Hepatocyte (in vitro differentiated cells): Measurements from ENCODE around the gene CBLB. TPM values are rescaled to one million over a fixed set of nuclear protein-coding genes. Genes with fewer than 3 reads are reported as not detected.

Source experiments
- DNase-seq: peaks from one replicate; pipeline ENCODE4 v3.0.0-alpha.2; 2016; ENCODE audit warnings: low spot score
- H2AFZ ChIP-seq: fragments of 200-600 bp; sonication (generic); 2 replicates; pipeline ENCODE4 v1.6.0; 2016; ENCODE audit warnings: antibody characterized with exemption, mild to moderate bottlenecking
- H3K27ac ChIP-seq: fragments of 200-600 bp; sonication (generic); 2 replicates; pipeline ENCODE4 v1.5.1; 2016; ENCODE audit warnings: mild to moderate bottlenecking
- H3K27me3 ChIP-seq: fragments of 200-600 bp; sonication (generic); 2 replicates; pipeline ENCODE4 v1.6.1; 2016
- H3K36me3 ChIP-seq: fragments of 200-600 bp; sonication (generic); replicated peaks from 2 replicates; pipeline ENCODE4 v1.5.1; 2016; ENCODE audit warnings: low read depth; ENCODE audit not compliant: insufficient read depth
- H3K4me1 ChIP-seq: fragments of 200-600 bp; sonication (generic); 2 replicates; pipeline ENCODE4 v1.5.1; 2016; ENCODE audit warnings: mild to moderate bottlenecking, moderate library complexity; ENCODE audit not compliant: insufficient read depth
- H3K4me2 ChIP-seq: fragments of 200-600 bp; sonication (generic); 2 replicates; pipeline ENCODE4 v1.6.0; 2016
- H3K4me3 ChIP-seq: fragments of 200-600 bp; sonication (generic); 2 replicates; pipeline ENCODE4 v1.5.1; 2016; ENCODE audit warnings: mild to moderate bottlenecking
- H3K79me2 ChIP-seq: fragments of 200-600 bp; sonication (generic); 2 replicates; pipeline ENCODE4 v1.6.0; 2017; ENCODE audit warnings: mild to moderate bottlenecking
- H3K9me2 ChIP-seq: fragments of 200-600 bp; sonication (generic); replicated peaks from 2 replicates; pipeline ENCODE4 v1.6.0; 2017; ENCODE audit warnings: mild to moderate bottlenecking; ENCODE audit not compliant: insufficient read depth
- H3K9me3 ChIP-seq: fragments of 200-600 bp; sonication (generic); 2 replicates; pipeline ENCODE4 v1.5.1; 2016; ENCODE audit warnings: low read depth, mild to moderate bottlenecking
- H4K20me1 ChIP-seq: fragments of 200-600 bp; sonication (generic); 2 replicates; pipeline ENCODE4 v1.6.0; 2016; ENCODE audit warnings: mild to moderate bottlenecking; ENCODE audit not compliant: insufficient read depth, poor library complexity, severe bottlenecking
- EZH2 ChIP-seq: fragments of 200-600 bp; sonication (generic); IDR thresholded peaks from 2 replicates; pipeline ENCODE4 v1.6.1; 2016; ENCODE audit warnings: antibody characterized with exemption, mild to moderate bottlenecking, borderline replicate concordance
- EZH2phosphoT487 ChIP-seq: fragments of 200-600 bp; sonication (generic); IDR thresholded peaks from one replicate; pipeline ENCODE4 v1.6.1; 2018; ENCODE audit warnings: antibody characterized with exemption, mild to moderate bottlenecking, low read depth, moderate library complexity; ENCODE audit not compliant: unreplicated experiment, severe bottlenecking
- WGBS: methylation state at CpG from one replicate; pipeline ENCODE4 v1.1.6; 2016; ENCODE audit warnings: low lambda C conversion rate; ENCODE audit errors: missing lambda C conversion rate; 5-methylcytosine and 5-hydroxymethylcytosine counted together
- polyA plus RNA-seq: library from polyadenylated mRNA; unstranded; fragments of >200 nt; fragmentation: Nextera tagmentation; extraction: Ambion mirVana; gene quantifications from 2 replicates; pipeline ENCODE4 v1.2.1, GENCODE V29; 2016
- total RNA-seq: library from RNA; depleted of rRNA; stranded (reverse); fragments of >200 nt; gene quantifications from 2 replicates; pipeline ENCODE4 v1.2.3, GENCODE V29; 2014
- TF ChIP-seq, protein P1 (sequence below): fragments of 200-600 bp; sonication (generic); IDR thresholded peaks from 2 replicates; pipeline ENCODE4 v1.5.1; 2016; ENCODE audit warnings: antibody characterized with exemption, mild to moderate bottlenecking; ENCODE audit not compliant: poor library complexity

Gene CBLB
- total and polyA plus RNA-seq, 2 experiments from 2014 or later, result 22.6 to 56.0 TPM

DNA sequence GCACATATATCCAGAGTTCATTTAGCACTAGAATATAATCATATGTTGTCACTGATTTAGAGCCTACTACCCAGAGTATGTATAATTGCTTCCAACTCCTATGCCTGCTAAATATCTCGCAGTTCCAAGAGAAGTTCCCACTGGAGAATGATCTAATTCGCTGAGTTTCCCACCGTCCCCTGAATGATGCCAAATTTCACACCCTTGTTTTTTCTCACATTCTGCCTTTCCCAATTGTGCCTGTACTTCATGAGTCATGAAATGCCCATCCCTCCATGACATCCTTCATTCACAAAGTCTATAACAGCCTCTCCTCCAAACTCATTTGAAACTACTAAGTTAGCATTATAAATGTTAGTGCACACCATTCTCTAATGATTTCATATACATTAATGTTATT is 177.2 kb downstream of the CBLB start:
- no peaks in the 10 kb centered on the region for H3K79me2 ChIP-seq
- H4K20me1 ChIP-seq, result no peaks in the 10 kb centered on the region
- WGBS, result 89% methylated on average over 3 of the region's 3 CpGs
- H3K27me3 ChIP-seq, result no peaks in the 10 kb centered on the region
- no peak overlapping the region for H2AFZ ChIP-seq
- no peak overlapping the region for H3K4me3 ChIP-seq
- H3K36me3 ChIP-seq, result no peaks in the 10 kb centered on the region
- DNase-seq, result no peak
- H3K9me2 ChIP-seq, result no peaks in the 10 kb centered on the region
- no peak overlapping the region for H3K4me2 ChIP-seq
- H3K9me3 ChIP-seq, result no peaks in the 10 kb centered on the region
- no peak overlapping the region for H3K27ac ChIP-seq
- peaks cover 17% of the 10 kb centered on the region for H3K4me1 ChIP-seq
- TF ChIP-seq, protein P1, sequence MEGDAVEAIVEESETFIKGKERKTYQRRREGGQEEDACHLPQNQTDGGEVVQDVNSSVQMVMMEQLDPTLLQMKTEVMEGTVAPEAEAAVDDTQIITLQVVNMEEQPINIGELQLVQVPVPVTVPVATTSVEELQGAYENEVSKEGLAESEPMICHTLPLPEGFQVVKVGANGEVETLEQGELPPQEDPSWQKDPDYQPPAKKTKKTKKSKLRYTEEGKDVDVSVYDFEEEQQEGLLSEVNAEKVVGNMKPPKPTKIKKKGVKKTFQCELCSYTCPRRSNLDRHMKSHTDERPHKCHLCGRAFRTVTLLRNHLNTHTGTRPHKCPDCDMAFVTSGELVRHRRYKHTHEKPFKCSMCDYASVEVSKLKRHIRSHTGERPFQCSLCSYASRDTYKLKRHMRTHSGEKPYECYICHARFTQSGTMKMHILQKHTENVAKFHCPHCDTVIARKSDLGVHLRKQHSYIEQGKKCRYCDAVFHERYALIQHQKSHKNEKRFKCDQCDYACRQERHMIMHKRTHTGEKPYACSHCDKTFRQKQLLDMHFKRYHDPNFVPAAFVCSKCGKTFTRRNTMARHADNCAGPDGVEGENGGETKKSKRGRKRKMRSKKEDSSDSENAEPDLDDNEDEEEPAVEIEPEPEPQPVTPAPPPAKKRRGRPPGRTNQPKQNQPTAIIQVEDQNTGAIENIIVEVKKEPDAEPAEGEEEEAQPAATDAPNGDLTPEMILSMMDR, result no peak
- TF ChIP-seq EZH2 (no peak), EZH2phosphoT487 (no peak)

DNA sequence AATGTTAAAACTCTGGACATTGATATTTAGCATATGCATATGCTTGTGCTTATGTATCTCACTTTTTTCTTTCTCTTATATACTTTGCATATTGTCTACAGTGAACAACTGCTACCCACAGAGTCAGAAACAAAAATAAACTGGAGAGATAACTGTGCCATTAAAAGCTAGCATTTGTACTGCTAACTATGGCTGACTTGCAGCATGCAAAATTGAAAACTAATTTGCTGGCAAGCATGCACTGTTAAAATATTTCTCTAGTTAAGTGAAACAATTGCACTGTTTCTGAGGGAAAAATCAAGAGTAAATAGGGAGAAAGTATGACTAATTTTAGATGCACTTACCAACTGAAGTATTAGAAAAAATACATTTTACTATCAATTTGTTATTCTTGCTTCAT is 177.8 kb downstream of the CBLB start:
- no peaks in the 10 kb centered on the region for H3K27me3 ChIP-seq
- H4K20me1 ChIP-seq, result no peaks in the 10 kb centered on the region
- H3K4me2 ChIP-seq, result no peak overlapping the region
- no peak overlapping the region for H3K4me3 ChIP-seq
- DNase-seq, result no peak
- H2AFZ ChIP-seq, result no peak overlapping the region
- TF ChIP-seq EZH2phosphoT487 (no peak), EZH2 (no peak)
- TF ChIP-seq, protein P1, result no peak
- peaks cover 17% of the 10 kb centered on the region for H3K4me1 ChIP-seq
- no peaks in the 10 kb centered on the region for H3K9me2 ChIP-seq
- no peak overlapping the region for H3K27ac ChIP-seq
- no peaks in the 10 kb centered on the region for H3K9me3 ChIP-seq
- H3K36me3 ChIP-seq, result no peaks in the 10 kb centered on the region
- H3K79me2 ChIP-seq, result no peaks in the 10 kb centered on the region

GRCh38 chr3:105688821-105689220 is 180.0 kb downstream of the CBLB start:
- H3K4me1 ChIP-seq, result peaks cover 17% of the 10 kb centered on the region
- DNase-seq, result no peak
- H3K4me3 ChIP-seq, result no peak overlapping the region
- 36% methylated on average over 1 of the region's 1 CpG for WGBS
- H3K4me2 ChIP-seq, result no peak overlapping the region
- no peak overlapping the region for H2AFZ ChIP-seq
- no peaks in the 10 kb centered on the region for H3K79me2 ChIP-seq
- H3K36me3 ChIP-seq, result no peaks in the 10 kb centered on the region
- H3K27me3 ChIP-seq, result no peaks in the 10 kb centered on the region
- TF ChIP-seq, protein P1, result no peak
- TF ChIP-seq EZH2 (no peak), EZH2phosphoT487 (no peak)
- H4K20me1 ChIP-seq, result no peaks in the 10 kb centered on the region
- no peaks in the 10 kb centered on the region for H3K9me3 ChIP-seq
- H3K27ac ChIP-seq, result no peak overlapping the region
- no peaks in the 10 kb centered on the region for H3K9me2 ChIP-seq

DNA sequence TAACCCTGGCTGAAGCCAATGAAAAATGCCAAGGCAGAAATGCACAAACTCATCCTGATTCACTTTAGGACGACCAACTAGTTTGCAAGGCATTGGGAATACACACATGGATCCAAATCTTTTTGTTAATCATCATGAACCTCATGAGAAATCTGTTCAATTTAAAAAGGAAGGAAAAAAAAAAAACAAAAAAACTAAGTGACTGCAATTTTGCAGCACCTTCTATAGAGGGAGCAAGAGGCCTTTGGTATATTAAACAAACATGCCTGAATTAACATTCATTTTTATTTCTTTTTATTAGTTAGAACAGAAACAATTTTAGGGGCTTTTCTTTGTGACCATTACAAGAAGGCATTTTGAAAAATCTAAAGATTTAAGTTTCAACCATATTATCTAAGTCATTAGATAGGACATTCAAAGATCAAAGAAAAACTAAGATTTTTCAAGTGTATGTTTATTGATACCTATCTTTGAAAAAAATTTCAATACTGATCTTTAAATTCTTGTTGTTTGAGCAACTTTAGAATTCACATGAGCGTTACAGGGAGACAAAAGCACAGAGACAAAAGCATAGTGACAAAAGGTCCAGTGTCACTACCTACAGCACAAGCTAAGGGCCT is 182.4 kb downstream of the CBLB start:
- Histone ChIP-seq H3K79me2 (no peaks in the 10 kb centered on the region), H3K4me2 (no peak overlapping the region), H2AFZ (no peak overlapping the region), H3K9me2 (no peaks in the 10 kb centered on the region), H3K4me1 (peaks cover 17% of the 10 kb centered on the region), H3K27me3 (no peaks in the 10 kb centered on the region), H3K27ac (no peak overlapping the region), H4K20me1 (no peaks in the 10 kb centered on the region), H3K4me3 (no peak overlapping the region), H3K36me3 (no peaks in the 10 kb centered on the region), H3K9me3 (no peaks in the 10 kb centered on the region)
- 37% methylated on average over 2 of the region's 2 CpGs for WGBS
- TF ChIP-seq EZH2 (no peak), EZH2phosphoT487 (no peak)
- TF ChIP-seq, protein P1, result peak; percentile 86
- DNase-seq, result peak; percentile 17
